Osteoblast (primary cell): Measurements from ENCODE around the gene MATCAP1. TPM values are rescaled to one million over a fixed set of nuclear protein-coding genes. Genes with fewer than 3 reads are reported as not detected.

Experiments
- DNase-seq: peaks from one replicate; pipeline ENCODE4 v3.0.0; 2011; ENCODE audit warnings: low spot score, mixed read lengths; ENCODE audit not compliant: insufficient read length; ENCODE audit errors: missing footprints
- H2AFZ ChIP-seq: 2 replicates; pipeline ENCODE4 v1.6.0; 2011; ENCODE audit warnings: mild to moderate bottlenecking, low read length
- H3K27ac ChIP-seq: 2 replicates; pipeline ENCODE4 v1.5.1; 2011; ENCODE audit warnings: mild to moderate bottlenecking, low read depth, low read length, moderate library complexity
- H3K27me3 ChIP-seq: 2 replicates; pipeline ENCODE4 v1.6.0; 2012; ENCODE audit warnings: mild to moderate bottlenecking, control low read depth, inconsistent platforms, low read length, moderate library complexity; ENCODE audit not compliant: insufficient read depth
- H3K36me3 ChIP-seq: 2 replicates; pipeline ENCODE4 v1.5.1; 2011; ENCODE audit warnings: mild to moderate bottlenecking, low read length, control low read depth, moderate library complexity; ENCODE audit not compliant: insufficient read depth
- H3K4me1 ChIP-seq: 2 replicates; pipeline ENCODE4 v1.5.1; 2011; ENCODE audit warnings: mild to moderate bottlenecking, low read length, control low read depth, moderate library complexity; ENCODE audit not compliant: insufficient read depth
- H3K4me2 ChIP-seq: 2 replicates; pipeline ENCODE4 v1.6.0; 2011; ENCODE audit warnings: mild to moderate bottlenecking, low read length; ENCODE audit not compliant: insufficient read depth
- H3K4me3 ChIP-seq: fragments of 200-600 bp; sonication (generic); 3 replicates; pipeline ENCODE4 v1.5.1; 2012; ENCODE audit warnings: mild to moderate bottlenecking, low read length, inconsistent platforms; ENCODE audit not compliant: insufficient read depth
- H3K79me2 ChIP-seq: 2 replicates; pipeline ENCODE4 v1.6.0; 2012; ENCODE audit warnings: mild to moderate bottlenecking, low read length, control low read depth, inconsistent platforms; ENCODE audit not compliant: insufficient read depth
- H3K9me3 ChIP-seq: 2 replicates; pipeline ENCODE4 v1.5.1; 2011; ENCODE audit warnings: low read depth, low read length, control low read depth
- H4K20me1 ChIP-seq: 2 replicates; pipeline ENCODE4 v1.6.0; 2012; ENCODE audit warnings: mild to moderate bottlenecking, low read length, control low read depth; ENCODE audit not compliant: insufficient read depth
- total RNA-seq: library from RNA; depleted of rRNA; stranded (reverse); fragments of >200 nt; gene quantifications from 2 replicates; pipeline ENCODE4 v1.2.3, GENCODE V29; 2012
- TF ChIP-seq, protein P1 (sequence below): IDR thresholded peaks from 2 replicates; pipeline ENCODE4 v1.5.1; 2011; ENCODE audit warnings: mild to moderate bottlenecking, low read depth, low read length, moderate library complexity; ENCODE audit errors: extremely low read depth

MATCAP1 gene
- total RNA-seq, 1 donor, result 3.6 TPM

DNA sequence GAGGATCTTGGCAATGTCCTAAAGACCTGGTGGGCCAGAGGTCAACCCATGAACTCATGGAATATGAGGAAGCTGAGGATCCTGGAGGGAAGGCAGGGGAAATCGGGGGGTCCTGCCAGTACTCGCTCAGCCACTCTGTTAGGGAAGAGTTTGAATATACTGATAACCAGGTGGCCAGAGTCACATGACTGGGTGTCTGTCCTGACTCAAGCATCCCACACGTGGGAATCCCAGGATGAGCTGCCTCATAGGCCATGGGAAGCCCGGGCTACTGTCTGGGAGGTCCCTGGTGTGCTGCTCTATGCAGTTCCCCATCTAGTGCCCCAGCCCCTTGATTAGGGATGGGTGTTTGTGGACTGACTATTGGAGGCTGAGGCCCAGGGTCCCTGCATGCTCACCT lies 4.6 kb upstream of the MATCAP1 start:
- H3K27ac ChIP-seq, result no peak overlapping the region
- DNase-seq, result no peak
- peaks cover 43% of the 10 kb centered on the region for H3K4me1 ChIP-seq
- peaks cover 14% of the 10 kb centered on the region for H4K20me1 ChIP-seq
- H3K36me3 ChIP-seq, result no peaks in the 10 kb centered on the region
- H3K27me3 ChIP-seq, result no peaks in the 10 kb centered on the region
- TF ChIP-seq, protein P1, sequence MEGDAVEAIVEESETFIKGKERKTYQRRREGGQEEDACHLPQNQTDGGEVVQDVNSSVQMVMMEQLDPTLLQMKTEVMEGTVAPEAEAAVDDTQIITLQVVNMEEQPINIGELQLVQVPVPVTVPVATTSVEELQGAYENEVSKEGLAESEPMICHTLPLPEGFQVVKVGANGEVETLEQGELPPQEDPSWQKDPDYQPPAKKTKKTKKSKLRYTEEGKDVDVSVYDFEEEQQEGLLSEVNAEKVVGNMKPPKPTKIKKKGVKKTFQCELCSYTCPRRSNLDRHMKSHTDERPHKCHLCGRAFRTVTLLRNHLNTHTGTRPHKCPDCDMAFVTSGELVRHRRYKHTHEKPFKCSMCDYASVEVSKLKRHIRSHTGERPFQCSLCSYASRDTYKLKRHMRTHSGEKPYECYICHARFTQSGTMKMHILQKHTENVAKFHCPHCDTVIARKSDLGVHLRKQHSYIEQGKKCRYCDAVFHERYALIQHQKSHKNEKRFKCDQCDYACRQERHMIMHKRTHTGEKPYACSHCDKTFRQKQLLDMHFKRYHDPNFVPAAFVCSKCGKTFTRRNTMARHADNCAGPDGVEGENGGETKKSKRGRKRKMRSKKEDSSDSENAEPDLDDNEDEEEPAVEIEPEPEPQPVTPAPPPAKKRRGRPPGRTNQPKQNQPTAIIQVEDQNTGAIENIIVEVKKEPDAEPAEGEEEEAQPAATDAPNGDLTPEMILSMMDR, result no peak
- no peak overlapping the region for H2AFZ ChIP-seq
- peaks cover 14% of the 10 kb centered on the region for H3K79me2 ChIP-seq
- no peaks in the 10 kb centered on the region for H3K9me3 ChIP-seq
- H3K4me3 ChIP-seq, result no peak overlapping the region
- H3K4me2 ChIP-seq, result no peak overlapping the region

DNA sequence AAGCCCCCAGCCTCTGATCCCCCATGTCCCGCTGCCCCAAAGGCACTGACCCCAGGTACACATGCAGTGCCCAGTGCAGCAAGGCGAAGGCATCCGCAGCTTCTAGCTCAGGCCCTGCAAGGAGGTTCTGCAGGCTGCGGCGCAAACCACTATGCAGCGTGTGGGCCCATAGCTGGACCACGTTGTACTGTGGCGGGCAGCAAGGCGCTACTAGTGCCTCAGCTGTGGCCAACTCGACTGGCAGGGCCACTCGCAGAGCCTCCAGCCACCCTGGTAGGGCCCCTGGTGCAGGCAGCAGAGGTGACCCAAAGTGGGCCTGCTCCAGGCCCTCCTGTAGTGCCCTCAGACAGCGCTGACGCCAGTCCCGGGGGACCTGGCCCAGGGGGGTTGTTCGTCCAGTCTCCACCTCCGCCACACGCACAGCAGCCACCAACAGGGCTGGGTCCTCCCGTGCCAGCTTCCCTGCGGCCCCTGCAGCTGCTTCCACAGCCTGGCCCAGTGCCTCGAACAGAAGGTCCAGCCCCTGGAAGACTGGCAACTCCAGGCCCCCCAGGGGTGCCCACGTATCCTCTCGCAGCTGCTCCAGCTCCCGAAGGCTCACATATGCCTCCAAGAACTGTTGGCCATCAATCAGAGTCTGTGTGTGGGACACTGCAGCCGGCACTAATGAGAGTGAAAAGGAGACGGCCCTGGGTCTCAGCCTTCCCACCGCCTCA lies 3.6 kb upstream of the MATCAP1 start:
- Histone ChIP-seq H3K27me3 (no peaks in the 10 kb centered on the region), H3K27ac (no peak overlapping the region), H3K36me3 (no peaks in the 10 kb centered on the region), H4K20me1 (peaks cover 4% of the 10 kb centered on the region), H3K9me3 (no peaks in the 10 kb centered on the region), H3K4me3 (no peak overlapping the region), H3K4me1 (peaks cover 44% of the 10 kb centered on the region), H3K79me2 (peaks cover 12% of the 10 kb centered on the region), H3K4me2 (no peak overlapping the region), H2AFZ (no peak overlapping the region)
- TF ChIP-seq, protein P1, result no peak
- DNase-seq, result no peak

DNA sequence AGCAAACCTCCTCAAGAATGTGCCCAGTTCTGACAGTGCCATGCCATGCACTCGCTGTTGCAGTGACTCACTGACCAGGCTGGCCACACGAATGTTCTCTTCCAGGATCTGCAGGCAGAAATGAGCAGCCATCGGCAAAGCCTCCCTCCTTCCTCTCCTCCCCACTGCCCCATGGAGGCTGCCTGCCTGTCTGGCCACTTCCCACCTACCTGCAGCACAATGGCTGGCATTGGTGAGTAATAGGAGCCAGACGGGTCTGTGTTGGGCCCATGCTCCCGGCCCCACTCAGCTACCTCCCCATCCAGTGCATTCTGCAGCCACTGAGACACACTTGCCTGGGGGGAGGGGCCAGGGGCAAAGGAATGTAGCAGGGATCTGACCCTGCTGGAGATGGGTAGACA lies 2.8 kb upstream of the MATCAP1 start:
- Histone ChIP-seq H3K4me3 (peak overlapping the region; percentile 37), H3K4me2 (peak overlapping the region; percentile 46), H3K27me3 (no peaks in the 10 kb centered on the region), H2AFZ (no peak overlapping the region), H3K36me3 (no peaks in the 10 kb centered on the region), H3K9me3 (no peaks in the 10 kb centered on the region), H3K4me1 (peaks cover 47% of the 10 kb centered on the region), H3K27ac (no peak overlapping the region), H3K79me2 (peaks cover 11% of the 10 kb centered on the region), H4K20me1 (peaks cover 4% of the 10 kb centered on the region)
- peak; percentile 93 for DNase-seq
- TF ChIP-seq, protein P1, result no peak

DNA sequence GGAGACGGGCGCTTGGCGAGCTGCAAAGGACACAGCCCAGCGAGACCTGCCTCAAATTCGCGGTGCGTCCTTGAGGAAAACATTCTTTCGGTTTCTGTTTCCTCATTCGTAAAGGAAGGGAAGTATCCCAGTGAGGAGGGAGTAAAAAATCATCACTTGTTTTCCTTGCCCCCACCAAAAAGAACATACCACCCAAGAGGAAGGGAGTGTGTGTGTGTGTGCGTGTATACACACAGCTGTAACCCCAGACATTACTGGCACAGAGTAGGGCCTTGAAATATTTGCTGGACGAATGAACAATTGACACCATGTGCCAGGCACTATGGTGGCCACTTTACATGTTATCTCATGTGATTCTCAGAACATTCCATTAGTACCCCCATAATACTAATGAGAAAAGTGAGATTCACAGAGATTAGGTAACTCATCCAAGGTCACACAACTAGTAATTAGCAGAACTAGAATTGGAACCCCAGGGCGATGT lies 1.9 kb upstream of the MATCAP1 start:
- no peak overlapping the region for H2AFZ ChIP-seq
- DNase-seq, result no peak
- TF ChIP-seq, protein P1, result no peak
- H4K20me1 ChIP-seq, result peaks cover 11% of the 10 kb centered on the region
- H3K27ac ChIP-seq, result no peak overlapping the region
- H3K4me3 ChIP-seq, result peak overlapping the region; percentile 1
- peaks cover 11% of the 10 kb centered on the region for H3K79me2 ChIP-seq
- H3K9me3 ChIP-seq, result no peaks in the 10 kb centered on the region
- H3K4me1 ChIP-seq, result peaks cover 47% of the 10 kb centered on the region
- peak overlapping the region; percentile 98 for H3K4me2 ChIP-seq
- no peaks in the 10 kb centered on the region for H3K27me3 ChIP-seq
- no peaks in the 10 kb centered on the region for H3K36me3 ChIP-seq
